ENCODE measurements around the gene VPS45.

- no peak for TF ChIP-seq TOX (CRISPR knock-in tag; IDR thresholded peaks at IDR 0.05; ENCODE audit: borderline replicate concordance)
- TF ChIP-seq CREB5 (CRISPR knock-in tag; IDR thresholded peaks at IDR 0.05; ENCODE audit: low read depth), result no peak
- no peak for TF ChIP-seq CSDC2 (CRISPR knock-in tag; IDR thresholded peaks at IDR 0.05)
- no peak for TF ChIP-seq ARNTL (CRISPR knock-in tag; IDR thresholded peaks at IDR 0.05; ENCODE audit: borderline replicate concordance, low read depth)
- no peak for TF ChIP-seq ZNF70 (CRISPR knock-in tag; IDR thresholded peaks at IDR 0.05)
- no peak for TF ChIP-seq ZFP3 (CRISPR knock-in tag; IDR thresholded peaks at IDR 0.05)
- no peak for TF ChIP-seq TCF4 (CRISPR knock-in tag; IDR thresholded peaks at IDR 0.05; ENCODE audit: borderline replicate concordance)
- no peak for TF ChIP-seq PATZ1 (CRISPR knock-in tag; IDR thresholded peaks at IDR 0.05; ENCODE audit: borderline replicate concordance)
Measured at GRCh38 chr1:150146849-150147542, 79.4 kb downstream of the VPS45 start.

Measured in SK-N-SH treated with all-trans-retinoic acid at 6 μM for 48 hours (cell line).